ENCODE results near the gene HS6ST1.

- TF ChIP-seq POLR2A (IDR thresholded peaks at IDR 0.05) (no peak), CTCF (IDR thresholded peaks at IDR 0.05 in 8 of 11, conservative IDR thresholded peaks at IDR 0.05 in 3 of 11) (no peak)
These were observed 4.1 kb downstream of the HS6ST1 start for GRCh38 chr2:128314348-128315121.

Measured in spleen (tissue), 7 donors.